ENCODE data around the gene DSG1. TPM values are rescaled to one million over a fixed set of nuclear protein-coding genes. Genes with fewer than 3 reads are reported as not detected.

Gene DSG1
- total RNA-seq, 1 experiment from 2014 or later = 0.09 TPM

DNA sequence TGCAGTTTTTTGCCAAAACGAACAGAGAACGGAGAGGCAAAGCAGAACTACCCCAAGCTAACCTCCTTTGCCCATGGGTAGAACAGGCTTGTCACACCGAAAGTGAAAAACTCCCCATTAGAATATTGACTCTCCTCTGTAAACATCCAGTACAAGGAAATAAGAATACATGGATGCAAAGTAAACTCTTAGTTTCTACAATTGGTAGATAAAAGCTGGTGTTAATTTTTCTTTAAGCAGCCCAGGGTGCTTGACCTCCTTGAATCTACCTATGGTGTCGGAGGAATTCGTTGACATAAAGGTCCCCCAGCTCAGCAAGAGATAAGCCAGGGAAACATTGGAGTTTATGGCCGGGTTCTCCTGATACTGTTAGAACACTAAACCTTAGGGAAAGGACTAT lies 48.4 kb upstream of the DSG1 start:
- POLR2A ChIA-PET = no interaction called here
- ATAC-seq (no peak; the same call in 1 of the 2 replicates), DNase-seq (ENCODE audit: low spot score) (no peak)
- Mint-ChIP-seq H3K27ac (no peak overlapping the region), H3K4me1 (peaks cover 13% of the 10 kb centered on the region), H3K9me3 (no peaks in the 10 kb centered on the region), H3K27me3 (ENCODE audit: low read depth) (no peaks in the 10 kb centered on the region), H3K36me3 (no peaks in the 10 kb centered on the region), H3K4me3 (no peak overlapping the region)
- TF ChIP-seq MYBL2 (CRISPR knock-in tag; IDR thresholded peaks at IDR 0.05) (no peak), NFATC4 (CRISPR knock-in tag; IDR thresholded peaks at IDR 0.05) (no peak), CBFB (CRISPR knock-in tag; IDR thresholded peaks at IDR 0.05; ENCODE audit: low read depth) (no peak), ZNF232 (CRISPR knock-in tag; IDR thresholded peaks at IDR 0.05) (no peak), MXD4 (CRISPR knock-in tag; IDR thresholded peaks at IDR 0.05; ENCODE audit: borderline replicate concordance) (no peak), NR2C2 (CRISPR knock-in tag; IDR thresholded peaks at IDR 0.05) (no peak), ZNF423 (CRISPR knock-in tag; IDR thresholded peaks at IDR 0.05) (no peak), E2F4 (CRISPR knock-in tag; IDR thresholded peaks at IDR 0.05; ENCODE audit: borderline replicate concordance, low read depth) (no peak), HMGA2 (CRISPR knock-in tag; IDR thresholded peaks at IDR 0.05) (no peak), ZNF219 (CRISPR knock-in tag; IDR thresholded peaks at IDR 0.05; ENCODE audit: borderline replicate concordance) (no peak), FOXK1 (CRISPR knock-in tag; IDR thresholded peaks at IDR 0.05) (no peak), ZBTB21 (CRISPR knock-in tag; IDR thresholded peaks at IDR 0.05; ENCODE audit: borderline replicate concordance) (no peak), FOXP1 (CRISPR knock-in tag; IDR thresholded peaks at IDR 0.05; ENCODE audit: borderline replicate concordance) (no peak), ZNF121 (CRISPR knock-in tag; IDR thresholded peaks at IDR 0.05) (no peak)
- TF ChIP-seq, protein P1, sequence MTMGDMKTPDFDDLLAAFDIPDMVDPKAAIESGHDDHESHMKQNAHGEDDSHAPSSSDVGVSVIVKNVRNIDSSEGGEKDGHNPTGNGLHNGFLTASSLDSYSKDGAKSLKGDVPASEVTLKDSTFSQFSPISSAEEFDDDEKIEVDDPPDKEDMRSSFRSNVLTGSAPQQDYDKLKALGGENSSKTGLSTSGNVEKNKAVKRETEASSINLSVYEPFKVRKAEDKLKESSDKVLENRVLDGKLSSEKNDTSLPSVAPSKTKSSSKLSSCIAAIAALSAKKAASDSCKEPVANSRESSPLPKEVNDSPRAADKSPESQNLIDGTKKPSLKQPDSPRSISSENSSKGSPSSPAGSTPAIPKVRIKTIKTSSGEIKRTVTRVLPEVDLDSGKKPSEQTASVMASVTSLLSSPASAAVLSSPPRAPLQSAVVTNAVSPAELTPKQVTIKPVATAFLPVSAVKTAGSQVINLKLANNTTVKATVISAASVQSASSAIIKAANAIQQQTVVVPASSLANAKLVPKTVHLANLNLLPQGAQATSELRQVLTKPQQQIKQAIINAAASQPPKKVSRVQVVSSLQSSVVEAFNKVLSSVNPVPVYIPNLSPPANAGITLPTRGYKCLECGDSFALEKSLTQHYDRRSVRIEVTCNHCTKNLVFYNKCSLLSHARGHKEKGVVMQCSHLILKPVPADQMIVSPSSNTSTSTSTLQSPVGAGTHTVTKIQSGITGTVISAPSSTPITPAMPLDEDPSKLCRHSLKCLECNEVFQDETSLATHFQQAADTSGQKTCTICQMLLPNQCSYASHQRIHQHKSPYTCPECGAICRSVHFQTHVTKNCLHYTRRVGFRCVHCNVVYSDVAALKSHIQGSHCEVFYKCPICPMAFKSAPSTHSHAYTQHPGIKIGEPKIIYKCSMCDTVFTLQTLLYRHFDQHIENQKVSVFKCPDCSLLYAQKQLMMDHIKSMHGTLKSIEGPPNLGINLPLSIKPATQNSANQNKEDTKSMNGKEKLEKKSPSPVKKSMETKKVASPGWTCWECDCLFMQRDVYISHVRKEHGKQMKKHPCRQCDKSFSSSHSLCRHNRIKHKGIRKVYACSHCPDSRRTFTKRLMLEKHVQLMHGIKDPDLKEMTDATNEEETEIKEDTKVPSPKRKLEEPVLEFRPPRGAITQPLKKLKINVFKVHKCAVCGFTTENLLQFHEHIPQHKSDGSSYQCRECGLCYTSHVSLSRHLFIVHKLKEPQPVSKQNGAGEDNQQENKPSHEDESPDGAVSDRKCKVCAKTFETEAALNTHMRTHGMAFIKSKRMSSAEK (CRISPR knock-in tag; IDR thresholded peaks at IDR 0.05; ENCODE audit: borderline replicate concordance) = no peak
- TF ChIP-seq, protein P2, sequence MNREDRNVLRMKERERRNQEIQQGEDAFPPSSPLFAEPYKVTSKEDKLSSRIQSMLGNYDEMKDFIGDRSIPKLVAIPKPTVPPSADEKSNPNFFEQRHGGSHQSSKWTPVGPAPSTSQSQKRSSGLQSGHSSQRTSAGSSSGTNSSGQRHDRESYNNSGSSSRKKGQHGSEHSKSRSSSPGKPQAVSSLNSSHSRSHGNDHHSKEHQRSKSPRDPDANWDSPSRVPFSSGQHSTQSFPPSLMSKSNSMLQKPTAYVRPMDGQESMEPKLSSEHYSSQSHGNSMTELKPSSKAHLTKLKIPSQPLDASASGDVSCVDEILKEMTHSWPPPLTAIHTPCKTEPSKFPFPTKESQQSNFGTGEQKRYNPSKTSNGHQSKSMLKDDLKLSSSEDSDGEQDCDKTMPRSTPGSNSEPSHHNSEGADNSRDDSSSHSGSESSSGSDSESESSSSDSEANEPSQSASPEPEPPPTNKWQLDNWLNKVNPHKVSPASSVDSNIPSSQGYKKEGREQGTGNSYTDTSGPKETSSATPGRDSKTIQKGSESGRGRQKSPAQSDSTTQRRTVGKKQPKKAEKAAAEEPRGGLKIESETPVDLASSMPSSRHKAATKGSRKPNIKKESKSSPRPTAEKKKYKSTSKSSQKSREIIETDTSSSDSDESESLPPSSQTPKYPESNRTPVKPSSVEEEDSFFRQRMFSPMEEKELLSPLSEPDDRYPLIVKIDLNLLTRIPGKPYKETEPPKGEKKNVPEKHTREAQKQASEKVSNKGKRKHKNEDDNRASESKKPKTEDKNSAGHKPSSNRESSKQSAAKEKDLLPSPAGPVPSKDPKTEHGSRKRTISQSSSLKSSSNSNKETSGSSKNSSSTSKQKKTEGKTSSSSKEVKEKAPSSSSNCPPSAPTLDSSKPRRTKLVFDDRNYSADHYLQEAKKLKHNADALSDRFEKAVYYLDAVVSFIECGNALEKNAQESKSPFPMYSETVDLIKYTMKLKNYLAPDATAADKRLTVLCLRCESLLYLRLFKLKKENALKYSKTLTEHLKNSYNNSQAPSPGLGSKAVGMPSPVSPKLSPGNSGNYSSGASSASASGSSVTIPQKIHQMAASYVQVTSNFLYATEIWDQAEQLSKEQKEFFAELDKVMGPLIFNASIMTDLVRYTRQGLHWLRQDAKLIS (CRISPR knock-in tag; IDR thresholded peaks at IDR 0.05; ENCODE audit: borderline replicate concordance) = no peak
- CTCF ChIA-PET = interaction anchor here (1.3 to 1.5 kb wide), 2 partner anchors 28 to 155 kb away, joined by 5 read pairs; no protein-coding TSS in a partner anchor

- Mint-ChIP-seq H3K9me3 (no peaks in the 10 kb centered on the region), H3K27me3 (ENCODE audit: low read depth) (no peaks in the 10 kb centered on the region), H3K36me3 (no peaks in the 10 kb centered on the region), H3K4me1 (peaks cover 21% of the 10 kb centered on the region), H3K27ac (no peak overlapping the region), H3K4me3 (no peak overlapping the region)
- POLR2A ChIA-PET = no interaction called here
- ATAC-seq (no peak), DNase-seq (ENCODE audit: low spot score) (no peak)
- CTCF ChIA-PET = no interaction called here
- TF ChIP-seq JAZF1 (CRISPR knock-in tag; IDR thresholded peaks at IDR 0.05) = no peak
- TF ChIP-seq, protein P3, sequence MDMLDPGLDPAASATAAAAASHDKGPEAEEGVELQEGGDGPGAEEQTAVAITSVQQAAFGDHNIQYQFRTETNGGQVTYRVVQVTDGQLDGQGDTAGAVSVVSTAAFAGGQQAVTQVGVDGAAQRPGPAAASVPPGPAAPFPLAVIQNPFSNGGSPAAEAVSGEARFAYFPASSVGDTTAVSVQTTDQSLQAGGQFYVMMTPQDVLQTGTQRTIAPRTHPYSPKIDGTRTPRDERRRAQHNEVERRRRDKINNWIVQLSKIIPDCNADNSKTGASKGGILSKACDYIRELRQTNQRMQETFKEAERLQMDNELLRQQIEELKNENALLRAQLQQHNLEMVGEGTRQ (CRISPR knock-in tag; IDR thresholded peaks at IDR 0.05) = no peak
- TF ChIP-seq ATF6 (CRISPR knock-in tag; IDR thresholded peaks at IDR 0.05) = no peak
- no peak for TF ChIP-seq NR1H2 (CRISPR knock-in tag; IDR thresholded peaks at IDR 0.05)
- no peak for TF ChIP-seq NFE2L1 (CRISPR knock-in tag; IDR thresholded peaks at IDR 0.05)
- TF ChIP-seq SMAD4 (CRISPR knock-in tag; IDR thresholded peaks at IDR 0.05) = no peak
Measured at GRCh38 chr18:31270578-31270977, 47.4 kb upstream of the DSG1 start.
